Fibroblast of skin of right quadriceps (primary cell): ENCODE data around the gene DOCK7.

Experiments
- DNase-seq: peaks from one replicate; pipeline ENCODE4 v3.0.0-alpha.2; 2013

DOCK7 gene

DNA sequence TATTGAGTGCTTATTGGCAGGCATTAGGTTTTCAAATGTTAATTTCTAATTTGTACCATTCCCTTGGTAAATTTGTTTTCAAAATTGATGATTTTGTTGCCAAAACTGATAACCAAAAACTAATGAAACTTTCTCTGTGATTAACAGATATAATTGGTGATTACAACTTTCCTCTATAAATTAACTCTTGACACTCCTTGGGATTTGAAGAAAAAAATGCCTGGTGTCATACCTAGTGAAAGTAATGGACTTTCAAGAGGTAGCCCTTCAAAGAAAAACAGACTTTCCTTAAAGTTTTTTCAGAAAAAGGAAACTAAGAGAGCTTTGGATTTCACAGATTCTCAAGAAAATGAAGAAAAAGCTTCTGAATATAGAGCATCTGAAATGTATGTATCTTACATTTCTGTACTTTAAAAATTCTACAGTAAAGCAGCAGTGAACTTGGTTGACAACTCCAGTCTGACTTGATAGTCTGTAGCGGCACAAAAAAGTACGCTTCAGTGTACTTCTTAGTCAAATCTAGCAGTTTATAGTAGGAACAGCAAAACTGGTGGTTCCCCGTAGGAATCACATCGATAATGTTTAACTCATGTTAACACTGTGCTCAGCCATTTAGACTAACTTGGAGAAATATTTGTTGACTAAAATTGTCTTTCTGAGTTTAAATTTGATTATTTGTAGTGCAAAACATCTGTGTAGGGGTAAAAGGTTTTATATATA lies 248.4 kb downstream of the DOCK7 start:
- DNase-seq, result no peak

DNA sequence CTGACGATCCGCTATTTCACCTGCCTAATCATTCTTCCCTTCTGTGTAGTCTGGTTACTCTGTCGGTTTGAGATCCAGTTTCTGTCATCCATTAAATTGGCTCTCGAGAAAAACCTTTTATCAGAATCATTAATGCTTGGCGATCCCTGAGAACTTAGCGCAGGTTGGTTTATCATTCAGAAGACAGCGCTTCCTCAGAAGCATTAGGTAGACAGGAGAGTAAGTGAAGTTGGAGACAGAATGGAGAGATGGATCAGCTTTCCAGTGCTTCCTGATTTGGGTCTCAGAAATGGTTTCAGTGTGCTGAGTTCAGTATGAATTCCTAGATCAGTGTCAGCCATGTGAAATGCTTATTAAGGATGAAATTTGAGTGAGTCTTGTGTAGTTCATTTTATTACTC lies 250.0 kb downstream of the DOCK7 start:
- no peak for DNase-seq

DNA sequence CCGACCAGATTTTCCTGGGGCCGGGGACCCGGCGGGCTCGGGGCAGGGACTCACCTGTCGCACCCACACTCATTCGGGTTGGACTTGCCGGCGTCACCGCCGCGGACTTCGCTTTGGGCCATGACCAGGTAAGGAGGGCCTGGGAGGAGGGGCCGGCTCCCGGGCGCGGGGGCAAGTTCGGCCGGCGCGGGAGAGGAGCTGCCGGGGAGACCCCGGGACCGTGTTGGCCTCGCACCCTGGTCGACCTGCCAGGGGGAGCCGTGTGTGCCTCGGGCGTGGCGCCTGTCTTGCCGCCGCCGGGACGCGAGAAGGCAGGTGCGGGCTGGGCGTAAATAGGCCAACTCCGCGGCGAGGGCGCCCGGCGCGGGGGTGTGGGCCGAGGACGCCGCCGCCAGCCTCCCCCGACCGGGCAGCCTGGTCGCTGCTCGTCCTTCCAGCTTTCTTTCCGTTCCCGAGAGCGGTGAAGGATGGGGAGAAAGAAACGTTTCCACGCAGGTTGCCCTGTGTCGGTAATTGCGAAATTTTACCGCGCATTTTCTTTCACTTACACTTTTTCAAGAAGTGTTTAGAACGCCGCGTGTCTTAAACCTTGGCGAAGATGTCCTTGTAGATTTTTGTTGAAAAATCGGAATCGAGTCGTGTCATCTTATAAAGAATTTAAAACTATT lies 250.8 kb downstream of the DOCK7 start:
- no peak for DNase-seq

DNA sequence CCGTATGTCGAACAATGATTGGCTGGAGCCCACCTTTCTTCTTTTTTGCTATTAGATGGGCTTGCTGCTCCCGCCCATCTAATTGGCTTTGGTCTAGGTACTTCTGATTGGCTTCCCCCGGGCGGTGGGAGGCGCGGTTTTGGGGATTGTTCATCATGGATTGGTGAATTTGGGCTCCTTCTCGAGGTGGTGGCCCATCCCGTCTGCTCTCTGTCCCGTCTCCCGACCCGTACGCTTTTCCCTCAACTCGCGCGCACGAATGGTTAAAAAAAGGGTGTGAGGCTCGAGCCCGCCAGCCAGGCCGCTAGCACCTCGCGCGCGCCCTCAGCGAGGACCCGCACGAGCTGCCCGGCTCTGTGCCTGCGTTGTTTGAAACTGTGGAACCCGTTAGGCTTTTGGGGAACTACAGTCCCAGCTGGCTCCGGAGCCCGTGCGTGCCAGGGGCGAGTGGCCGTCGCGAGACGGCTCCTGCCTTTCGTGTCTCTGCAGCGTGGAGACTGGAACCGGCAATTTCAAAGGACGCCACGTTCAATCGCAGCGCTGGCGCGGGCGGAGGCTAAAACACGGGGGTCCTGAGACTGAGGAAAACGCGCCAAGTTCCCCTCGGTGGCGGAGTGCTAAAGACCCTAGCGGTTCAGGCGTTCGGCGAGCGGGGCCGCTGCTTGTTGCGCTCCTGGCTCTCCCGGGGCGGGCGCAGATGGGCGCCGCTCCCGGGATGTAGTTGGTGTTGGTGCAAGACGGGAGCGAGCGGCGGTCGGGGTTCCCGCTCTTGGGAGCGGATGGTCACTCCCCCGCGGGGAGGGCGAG lies 251.5 kb downstream of the DOCK7 start, which contains the start of gene USP1:
USP1 (plus strand) TSS at position 584 of the 807 bp plus-strand sequence. CDS start 2,819 bp downstream, outside the sequence.
- DNase-seq, result peak; percentile 100

DNA sequence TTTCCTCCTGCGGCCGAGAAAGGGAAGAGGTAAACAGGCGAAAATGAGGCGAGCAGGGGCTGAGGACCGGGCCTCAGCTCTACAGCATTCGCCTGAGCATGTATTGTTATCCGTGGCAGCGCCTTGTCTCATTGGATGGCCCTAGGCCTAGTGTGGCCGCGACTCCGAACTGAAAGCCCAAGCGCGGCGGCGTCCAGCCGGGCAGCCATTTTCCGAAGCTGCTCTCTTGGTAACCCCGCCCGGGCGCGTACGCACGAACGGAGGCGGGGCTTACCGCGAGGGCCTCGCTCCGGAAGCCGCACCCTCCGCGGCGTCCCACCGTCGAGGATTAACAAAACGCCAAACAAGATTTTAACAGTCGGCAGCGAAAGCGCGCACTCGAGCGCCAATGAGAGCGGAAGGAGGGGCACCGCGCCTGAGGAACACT lies 252.1 kb downstream of the DOCK7 start:
- DNase-seq, result no peak

DNA sequence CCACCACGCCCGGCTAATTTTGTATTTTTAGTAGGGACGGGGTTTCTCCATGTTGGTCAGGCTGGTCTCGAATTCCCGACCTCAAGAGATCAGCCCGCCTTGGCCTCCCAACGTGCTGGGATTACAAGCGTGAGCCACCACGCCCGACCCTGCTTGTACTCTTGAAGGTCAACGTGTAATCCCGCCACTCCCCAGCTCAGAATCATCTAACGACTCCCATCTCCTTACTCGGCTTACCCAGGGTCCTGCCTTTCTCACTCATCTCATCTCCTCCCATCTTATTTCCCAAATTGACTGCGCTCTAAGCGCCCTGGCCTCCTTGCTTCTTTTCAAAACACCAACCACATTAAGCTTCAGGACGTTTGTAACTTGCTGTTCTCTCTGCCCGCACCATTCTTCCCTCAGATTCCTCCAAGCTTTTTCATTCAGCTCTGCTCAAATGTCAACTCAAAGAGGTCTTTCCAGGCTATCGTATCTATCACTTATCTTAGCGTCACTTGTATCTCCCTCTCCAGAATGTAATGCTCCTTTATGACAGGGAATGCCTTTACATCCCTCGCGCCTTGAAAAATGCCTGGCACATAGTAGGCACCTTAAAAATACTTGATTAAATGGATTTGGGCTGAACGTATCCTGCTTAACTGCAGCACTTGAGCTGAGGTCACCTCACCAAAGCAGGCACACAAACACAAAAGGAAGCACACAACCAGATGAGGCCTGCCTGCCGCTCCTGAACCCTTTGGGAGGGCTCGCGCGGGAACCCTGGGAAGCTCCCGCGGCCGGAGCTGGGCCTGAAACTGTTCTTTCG lies 252.8 kb downstream of the DOCK7 start:
- no peak for DNase-seq

DNA sequence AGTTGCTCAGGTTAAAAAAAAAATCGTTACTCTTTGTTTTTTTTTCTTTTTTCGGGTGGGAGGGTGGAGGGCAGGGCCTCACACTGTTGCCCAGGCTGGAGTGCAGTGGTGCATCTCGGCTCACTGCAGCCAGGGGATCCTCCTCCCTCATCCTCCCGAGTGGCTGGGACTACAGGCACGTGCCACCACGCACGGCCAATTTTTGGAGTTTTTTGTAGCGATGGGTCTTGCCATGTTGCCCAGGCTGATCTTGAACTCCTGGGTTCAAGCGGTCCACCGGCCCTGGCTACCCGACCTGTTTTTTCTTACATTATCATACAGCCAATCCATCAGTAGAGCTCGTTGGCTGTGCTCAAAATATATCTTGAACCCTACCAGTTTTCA lies 253.6 kb downstream of the DOCK7 start:
- no peak for DNase-seq

DNA sequence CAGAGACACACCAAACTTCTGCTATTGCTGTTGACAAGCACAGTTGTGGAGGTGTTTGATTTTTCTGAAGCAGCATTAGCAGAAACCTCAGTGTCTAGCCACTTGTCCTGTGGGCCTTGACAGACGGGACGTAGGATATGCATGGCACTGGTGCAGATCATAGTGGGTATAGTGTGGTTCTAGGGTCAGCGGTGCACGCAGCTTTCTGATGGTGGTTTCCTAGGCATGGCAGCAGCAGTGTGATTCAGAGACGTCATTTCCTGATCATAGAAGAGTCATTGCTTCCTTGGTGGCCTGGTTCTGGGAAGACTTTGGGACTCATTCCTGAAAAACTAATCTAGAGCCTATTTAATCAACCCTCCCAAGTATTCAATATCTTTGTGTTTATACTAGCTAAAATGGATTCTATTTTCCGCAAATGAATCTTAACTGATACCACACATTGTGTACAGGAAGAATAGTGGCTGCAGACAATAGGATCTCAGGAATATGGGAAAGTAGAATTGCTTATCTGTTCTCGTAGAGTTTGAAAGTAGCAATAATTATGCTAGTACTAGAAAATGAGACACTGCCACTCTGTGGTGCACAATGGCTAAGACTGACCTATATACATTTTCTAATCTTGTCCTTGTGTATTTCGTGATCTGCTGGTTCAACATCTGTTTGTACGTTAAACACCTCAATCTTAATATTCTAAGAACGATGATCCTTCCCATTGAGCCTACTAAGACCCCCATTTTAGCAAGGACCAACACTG lies 254.1 kb downstream of the DOCK7 start:
- no peak for DNase-seq

DNA sequence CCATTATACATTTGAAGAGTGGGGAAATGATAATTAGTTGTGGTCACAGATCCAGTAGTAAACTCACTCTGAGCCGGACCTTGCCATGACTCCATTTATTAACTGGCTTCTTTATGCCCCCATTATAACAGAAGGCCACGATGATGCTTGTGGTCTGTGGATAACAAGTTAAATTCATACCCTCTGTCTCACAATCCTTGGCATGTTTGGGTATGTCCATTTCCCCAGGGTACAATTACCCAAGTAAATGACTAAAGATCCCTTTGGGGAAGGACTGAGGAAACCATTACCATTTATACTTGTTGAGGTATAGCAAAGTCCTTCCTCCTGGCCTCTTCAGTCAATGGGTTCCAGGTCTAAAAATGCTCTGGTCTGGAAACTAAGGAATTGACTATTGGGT lies 258.6 kb downstream of the DOCK7 start:
- no peak for DNase-seq

DNA sequence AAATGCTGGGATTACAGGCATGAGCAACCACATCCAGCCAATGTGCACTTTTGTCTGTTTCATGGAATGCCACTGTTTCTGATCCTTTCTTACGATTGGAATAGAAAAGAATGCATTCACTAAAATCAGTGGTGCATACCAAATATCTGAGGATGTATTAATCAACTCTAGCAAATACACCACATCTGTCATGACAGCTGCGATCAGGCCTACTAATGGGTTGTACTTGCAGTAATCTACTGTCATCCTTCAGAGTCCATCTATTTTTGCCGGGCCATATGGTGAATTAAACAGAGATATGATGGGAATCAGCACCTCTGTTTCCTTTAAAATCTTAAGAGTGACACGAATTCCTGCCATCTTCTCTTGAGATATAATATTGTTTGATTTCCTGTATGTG lies 259.8 kb downstream of the DOCK7 start:
- DNase-seq, result no peak

DNA sequence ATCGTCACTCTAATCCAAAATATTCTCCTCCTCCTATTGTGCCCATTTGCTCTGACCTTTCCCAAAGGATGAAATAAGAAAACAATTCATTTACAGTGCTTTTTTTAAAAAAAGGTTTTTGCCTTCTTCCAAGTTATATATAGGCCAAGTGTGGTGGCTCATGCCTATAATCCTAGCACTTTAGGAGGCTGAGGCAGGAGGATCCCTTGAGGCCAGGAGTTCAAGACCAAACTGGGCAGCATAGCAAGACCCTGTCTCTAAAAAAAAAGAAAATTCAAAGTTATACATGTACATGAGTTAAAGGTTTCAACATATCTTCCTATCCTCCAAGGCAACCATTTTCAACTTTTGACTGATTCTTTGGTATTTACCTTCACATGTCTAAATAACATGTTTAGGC lies 261.4 kb downstream of the DOCK7 start:
- DNase-seq, result no peak

DNA sequence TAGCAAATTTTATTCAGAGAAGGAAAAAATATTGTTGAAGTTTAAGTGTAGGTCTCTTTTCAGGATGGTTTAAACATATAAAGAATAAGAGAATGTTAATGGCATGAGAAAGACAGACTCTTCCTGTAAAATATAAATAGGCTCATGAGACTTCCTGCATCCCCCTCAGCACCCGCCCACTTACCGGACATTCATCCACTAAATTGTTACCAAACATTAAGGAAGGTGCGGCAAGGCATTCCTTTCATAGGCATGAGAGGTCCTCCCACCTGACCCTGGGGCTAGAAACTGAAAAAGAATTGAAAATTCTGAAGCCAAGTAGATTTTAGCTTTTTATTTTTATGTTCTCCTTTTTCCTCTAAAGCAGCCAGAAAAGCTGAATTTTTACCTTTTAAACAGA lies 261.9 kb downstream of the DOCK7 start:
- no peak for DNase-seq

DNA sequence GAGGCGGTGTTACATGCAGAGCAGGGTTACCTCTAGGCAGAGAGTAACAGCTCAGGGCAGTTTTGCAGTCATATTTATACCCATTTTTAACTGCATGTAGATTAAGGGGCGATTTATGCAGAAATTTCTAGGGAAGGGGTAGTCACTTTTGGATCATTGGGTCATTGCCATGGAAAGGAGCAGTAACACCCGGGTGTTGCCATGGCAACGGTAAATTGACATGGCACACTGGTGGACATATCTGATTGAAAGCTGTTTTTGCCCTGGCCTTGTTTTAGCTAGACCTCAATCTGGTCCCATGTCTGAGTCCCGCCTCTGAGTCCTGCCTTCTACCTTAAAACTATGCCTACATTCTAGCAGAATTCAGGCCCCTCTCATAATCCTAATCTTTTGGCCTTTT lies 263.1 kb downstream of the DOCK7 start:
- no peak for DNase-seq

DNA sequence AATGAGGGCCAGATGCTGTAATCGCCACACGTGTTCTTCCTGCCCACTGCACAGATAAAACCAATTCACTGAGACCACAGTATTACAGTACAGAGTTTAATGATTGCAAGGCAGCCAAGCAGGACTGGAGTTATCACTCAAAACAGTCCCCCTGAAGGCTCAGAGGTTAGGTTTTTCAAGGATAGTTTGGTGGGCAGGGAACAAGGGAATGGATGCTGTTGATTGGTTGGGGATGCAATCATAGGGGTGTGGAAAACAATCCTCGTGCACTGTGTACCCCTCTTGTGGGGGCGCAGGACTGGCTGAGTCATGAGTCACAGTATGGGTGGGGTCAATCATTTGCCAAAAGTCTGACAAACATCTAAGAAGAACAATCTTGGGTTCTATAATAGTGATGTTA lies 263.8 kb downstream of the DOCK7 start:
- no peak for DNase-seq

DNA sequence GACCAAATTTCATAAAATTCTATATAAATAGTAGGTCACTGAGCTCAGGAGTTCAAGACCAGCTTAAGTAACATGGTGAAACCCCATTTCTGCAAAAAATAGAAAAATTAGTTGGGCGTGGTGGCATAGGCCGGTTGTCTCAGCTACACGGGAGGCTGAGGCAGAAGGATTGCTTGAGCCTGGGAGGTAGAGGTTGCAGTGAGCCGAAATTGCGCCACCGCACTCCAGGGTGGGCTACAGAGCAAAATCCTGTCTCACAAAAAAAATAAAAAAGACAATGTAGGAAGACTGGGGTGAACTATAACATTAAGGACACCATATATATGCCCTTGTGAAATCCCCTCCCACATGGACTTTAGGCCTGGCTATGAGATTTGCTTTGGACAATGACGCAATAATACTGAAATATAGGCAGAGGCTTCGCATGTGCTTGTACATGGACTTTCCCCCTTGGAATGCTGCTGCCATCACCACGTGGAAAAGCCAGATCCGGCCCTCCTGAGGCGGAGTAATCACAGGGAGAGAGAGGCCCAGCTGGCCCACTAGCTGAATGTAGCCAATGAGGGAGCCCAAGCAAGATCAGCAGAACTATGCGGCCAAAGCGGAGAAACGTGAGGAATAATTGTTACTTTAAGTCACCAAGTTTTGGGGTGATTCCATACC lies 264.5 kb downstream of the DOCK7 start:
- no peak for DNase-seq

DNA sequence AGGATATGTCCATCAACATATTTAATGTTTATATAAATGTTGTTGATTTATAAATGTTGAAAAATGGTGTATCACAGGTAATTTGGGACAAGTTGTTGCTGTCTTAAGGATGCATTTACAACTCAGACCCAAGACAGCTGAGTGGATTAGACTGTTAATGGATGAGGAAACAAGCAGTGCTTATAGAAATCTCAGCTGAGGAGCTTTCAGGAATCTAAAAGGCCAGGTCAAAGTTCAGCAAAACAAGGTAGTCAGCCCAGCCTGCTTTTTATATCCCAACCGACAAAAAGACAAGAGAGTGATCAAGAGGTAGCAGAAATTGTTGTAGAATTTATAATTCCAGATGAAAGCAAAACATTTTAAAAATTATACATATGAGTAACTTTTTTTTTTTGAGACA lies 268.0 kb downstream of the DOCK7 start:
- DNase-seq, result no peak

DNA sequence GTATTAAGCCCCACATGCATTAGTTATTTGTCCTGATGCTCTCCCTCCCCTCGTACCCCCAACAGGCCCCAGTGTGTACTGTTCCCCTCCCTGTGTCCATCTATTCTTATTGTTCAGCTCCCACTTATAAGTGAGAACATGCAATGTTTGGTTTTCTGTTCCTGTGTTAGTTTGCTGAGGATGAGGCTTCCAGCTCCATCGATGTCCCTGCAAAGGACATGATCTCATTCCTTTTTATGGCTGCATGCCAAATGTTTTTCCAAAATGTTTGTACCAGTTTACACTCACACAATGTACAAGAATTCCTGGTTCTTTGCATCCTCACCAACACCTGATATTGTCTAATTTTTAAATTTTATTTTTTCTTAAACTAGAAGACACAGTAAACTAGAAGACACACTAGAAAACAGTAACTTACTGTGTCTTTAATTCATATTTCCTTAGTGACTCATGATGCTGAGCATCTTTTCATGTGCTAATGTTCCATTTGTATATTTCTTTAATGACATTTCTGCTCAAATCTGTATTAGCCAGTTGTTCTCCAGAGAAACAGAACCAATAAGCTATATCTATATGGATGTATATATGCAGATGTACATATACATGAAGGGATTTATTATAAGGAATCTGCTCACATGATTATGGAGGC lies 270.7 kb downstream of the DOCK7 start:
- no peak for DNase-seq

DNA sequence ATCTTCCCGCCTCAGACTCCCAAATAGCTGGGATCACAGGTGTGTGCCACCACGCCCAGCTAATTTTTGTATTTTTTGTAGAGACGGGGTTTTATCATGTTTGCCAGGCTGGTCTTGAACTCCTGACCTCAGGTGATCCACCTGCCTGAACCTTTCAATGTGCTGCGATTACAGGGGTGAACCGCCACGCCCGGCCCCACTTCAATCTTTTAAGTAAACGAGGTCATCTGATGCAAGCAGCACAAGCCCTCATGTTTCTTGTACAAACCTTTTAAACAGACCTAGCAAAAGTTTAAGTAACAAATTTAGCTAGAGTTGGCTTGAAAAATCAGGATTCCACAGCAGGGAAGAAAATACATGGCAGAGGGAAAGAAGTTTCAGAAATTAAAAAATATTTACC lies 272.5 kb downstream of the DOCK7 start:
- no peak for DNase-seq

DNA sequence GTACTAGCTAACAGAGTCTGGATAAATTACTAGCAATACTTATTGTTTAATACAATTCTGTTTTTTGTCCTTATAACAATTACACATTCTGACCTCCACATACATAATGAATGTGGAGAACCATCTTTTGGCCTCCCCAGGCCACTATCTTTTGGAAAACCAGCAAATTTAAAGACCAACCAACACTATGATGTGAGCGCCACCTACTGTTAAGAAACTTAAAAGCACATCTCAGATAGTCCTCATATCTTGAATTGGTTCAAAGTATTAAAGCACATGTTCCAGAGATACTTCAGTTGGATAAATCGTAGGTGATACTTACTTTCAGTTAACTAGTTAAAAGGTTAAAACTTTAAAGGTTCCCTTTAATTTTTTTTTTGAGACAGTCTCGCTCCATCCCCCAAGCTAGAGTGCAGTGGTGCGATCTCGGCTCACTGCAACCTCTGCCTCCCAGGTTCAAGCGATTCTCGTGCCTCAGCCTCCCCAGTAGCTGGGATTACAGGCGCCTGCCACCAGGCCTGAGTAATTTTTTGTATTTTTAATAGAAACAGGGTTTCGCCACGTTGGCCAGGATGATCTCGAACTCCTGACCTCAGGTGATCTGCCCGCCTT lies 280.7 kb downstream of the DOCK7 start:
- DNase-seq, result peak; percentile 56

DNA sequence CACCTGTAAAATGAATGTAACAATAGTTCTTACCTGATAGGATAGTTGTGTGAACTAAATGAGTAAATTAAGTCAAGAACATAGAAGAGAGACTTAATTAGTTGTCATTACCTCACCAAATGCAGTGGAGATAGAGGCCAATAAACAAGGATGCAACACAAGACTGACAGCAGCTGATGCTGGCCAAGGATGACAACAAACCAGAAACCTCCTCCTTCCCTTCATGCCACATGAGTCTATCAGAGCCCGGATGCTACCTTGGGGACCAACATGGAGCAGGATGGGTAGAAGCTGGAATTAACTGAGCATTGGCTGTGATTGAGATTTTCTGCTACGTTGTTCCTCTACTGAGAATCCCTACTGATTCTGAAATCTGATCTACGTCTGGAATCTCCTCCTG lies 281.6 kb downstream of the DOCK7 start:
- DNase-seq, result no peak

DNA sequence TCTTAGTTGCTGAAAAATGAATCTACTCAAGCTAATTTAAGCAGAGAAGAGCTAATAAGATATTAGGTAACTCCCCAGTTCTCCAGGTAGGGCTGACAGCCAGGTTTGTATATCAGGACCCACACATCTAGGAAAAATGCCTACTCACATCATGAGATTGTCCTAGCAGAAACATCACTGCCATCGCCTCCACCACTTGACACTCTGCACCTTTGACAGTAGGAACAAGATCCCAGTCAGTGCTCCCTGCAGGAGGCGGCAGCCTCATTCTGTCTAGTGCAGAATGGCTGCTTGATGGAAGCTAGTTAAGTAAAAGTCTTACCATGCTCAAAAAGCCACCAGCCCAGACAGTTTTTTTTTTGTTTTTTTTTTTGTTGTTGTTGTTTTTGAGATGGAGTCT lies 282.9 kb downstream of the DOCK7 start:
- DNase-seq, result no peak
